PC-3 (cell line): ENCODE results near the gene A3GALT2. TPM values are rescaled to one million over a fixed set of nuclear protein-coding genes. Genes with fewer than 3 reads are reported as not detected.

Source experiments
- ATAC-seq: fragments of 200-7000 bp; cut with Tn5 transposase; 2 replicates; pipeline ENCODE4 v1.9.1; 2020; ENCODE audit warnings: mild to moderate bottlenecking, moderate library complexity
- BruUV-seq: library from RNA; stranded (reverse); fragments of 400-500 nt; replicated peaks from 2 replicates; lab custom pipeline; 2021; lab: Mats Ljungman, UMichigan
- CTCF ChIA-PET: fragments of 300-600 bp; sonication (Branson Sonifier 250); formaldehyde crosslinking; loops from one replicate; lab custom pipeline; 2022; ENCODE audit warnings: antibody characterized with exemption; lab: Charles Lee
- POLR2A ChIA-PET: fragments of 300-600 bp; sonication (Branson Sonifier 250); formaldehyde crosslinking; loops from one replicate; lab custom pipeline; 2022; ENCODE audit warnings: antibody characterized with exemption; ENCODE audit not compliant: unreplicated experiment; lab: Charles Lee
- DNase-seq: peaks from one replicate; pipeline ENCODE4 v3.0.0-alpha.2; 2015
- H2AFZ ChIP-seq: fragments of 300-600 bp; sonication (generic); 2 replicates; pipeline ENCODE4 v1.6.0; 2016; ENCODE audit warnings: antibody characterized with exemption, low read length
- H3F3A ChIP-seq: fragments of 300-600 bp; sonication (generic); one replicate; pipeline ENCODE4 v1.6.0; 2017; ENCODE audit warnings: antibody characterized with exemption, low read length, control low read depth, mild to moderate bottlenecking; ENCODE audit not compliant: unreplicated experiment
- H3K27ac ChIP-seq: fragments of 300-600 bp; sonication (generic); 2 replicates; pipeline ENCODE4 v1.5.1; 2016; ENCODE audit warnings: mild to moderate bottlenecking, low read length
- H3K27me3 ChIP-seq: fragments of 300-600 bp; sonication (generic); 2 replicates; pipeline ENCODE4 v1.6.1; 2016; ENCODE audit warnings: low read length, mixed read lengths
- H3K36me3 ChIP-seq: fragments of 300-600 bp; sonication (generic); 2 replicates; pipeline ENCODE4 v1.6.1; 2016; ENCODE audit warnings: low read depth, mixed run types, low read length, mixed read lengths
- H3K4me1 ChIP-seq: fragments of 300-600 bp; sonication (generic); 2 replicates; pipeline ENCODE4 v1.5.1; 2016; ENCODE audit warnings: low read length; ENCODE audit not compliant: insufficient read depth
- H3K4me2 ChIP-seq: fragments of 300-600 bp; sonication (generic); 2 replicates; pipeline ENCODE4 v1.6.0; 2016; ENCODE audit warnings: low read length
- H3K4me3 ChIP-seq: fragments of 300-600 bp; sonication (generic); 2 replicates; pipeline ENCODE4 v1.5.1; 2016; ENCODE audit warnings: mild to moderate bottlenecking, low read length, mixed read lengths
- H3K79me2 ChIP-seq: fragments of 300-600 bp; sonication (generic); 2 replicates; pipeline ENCODE4 v1.6.1; 2017; ENCODE audit warnings: low read length, mixed read lengths
- H3K9ac ChIP-seq: fragments of 300-600 bp; sonication (generic); 2 replicates; pipeline ENCODE4 v1.6.0; 2016; ENCODE audit warnings: mild to moderate bottlenecking, low read length
- H3K9me2 ChIP-seq: fragments of 300-600 bp; sonication (generic); replicated peaks from 2 replicates; pipeline ENCODE4 v1.6.1; 2016; ENCODE audit warnings: mixed run types, low read length, mixed read lengths
- H3K9me3 ChIP-seq: fragments of 300-600 bp; sonication (generic); 2 replicates; pipeline ENCODE4 v1.6.1; 2016; ENCODE audit warnings: low read length, mixed read lengths
- H4K20me1 ChIP-seq: fragments of 300-600 bp; sonication (generic); 2 replicates; pipeline ENCODE4 v1.6.1; 2016; ENCODE audit warnings: low read length, mixed read lengths
- EZH2 ChIP-seq: fragments of 300-600 bp; sonication (generic); IDR thresholded peaks from one replicate; pipeline ENCODE4 v1.6.1; 2017; ENCODE audit warnings: antibody characterized with exemption, mild to moderate bottlenecking, low read length; ENCODE audit not compliant: unreplicated experiment
- EZH2phosphoT487 ChIP-seq: fragments of 300-600 bp; sonication (generic); IDR thresholded peaks from 2 replicates; pipeline ENCODE4 v1.6.1; 2018; ENCODE audit warnings: mild to moderate bottlenecking, antibody characterized with exemption, low read length, borderline replicate concordance
- intact Hi-C: fragments of 100-400 bp; cut with micrococcal nuclease; formaldehyde crosslinking; loops from 2 replicates; pipeline ENCODE4 v1.9.0; 2023
- total RNA-seq: library from RNA; depleted of rRNA; stranded (reverse); fragments of >200 nt; gene quantifications from 2 replicates; pipeline ENCODE4 v1.2.3, GENCODE V29; 2014
- TF ChIP-seq, protein P1 (sequence below): fragments of 300-600 bp; sonication (generic); conservative IDR thresholded peaks from 2 replicates; pipeline ENCODE4 v1.5.1; 2017; ENCODE audit warnings: antibody characterized with exemption, low read depth, mild to moderate bottlenecking, low read length

Gene A3GALT2
- total RNA-seq, 1 experiment from 2014 or later, result not detected

DNA sequence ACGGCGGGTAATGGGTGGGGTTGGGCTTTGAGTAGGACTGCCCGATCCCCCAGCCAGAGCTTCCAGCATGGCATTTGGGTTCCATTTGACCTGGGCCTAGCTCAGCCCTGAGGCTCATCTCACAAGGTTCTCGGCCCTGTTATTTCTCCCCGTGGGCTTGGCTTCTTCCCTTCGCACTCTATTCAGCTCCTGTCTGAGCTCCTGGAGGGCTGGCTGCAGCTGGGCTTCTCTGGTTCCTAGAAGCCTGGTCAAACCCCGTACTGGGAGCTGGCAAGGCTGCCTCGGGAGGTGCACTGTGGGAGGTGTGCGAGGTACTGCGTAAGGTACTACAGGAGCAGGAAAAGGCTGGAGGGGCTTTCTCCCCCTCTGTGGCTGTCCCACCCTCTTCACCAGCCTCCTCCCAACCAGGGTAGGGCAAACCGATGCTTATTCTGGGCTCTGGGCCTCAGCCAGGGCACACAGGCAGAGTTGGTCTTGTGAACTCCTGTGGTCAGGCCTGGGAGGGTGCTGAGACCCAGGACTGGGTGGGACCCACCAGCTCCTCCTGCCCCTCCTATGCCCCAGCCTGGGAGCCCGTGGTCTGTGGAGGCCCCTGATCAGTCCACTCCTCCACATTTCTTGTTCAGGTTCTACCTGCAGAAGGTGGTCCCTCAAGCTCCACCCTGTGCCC, 814 bp downstream of the A3GALT2 start:
- Histone ChIP-seq H3F3A (no peaks in the 10 kb centered on the region), H3K36me3 (peaks cover 25% of the 10 kb centered on the region), H3K4me2 (no peak overlapping the region), H3K27me3 (no peaks in the 10 kb centered on the region), H3K9me2 (no peaks in the 10 kb centered on the region), H4K20me1 (no peaks in the 10 kb centered on the region), H3K27ac (no peak overlapping the region), H3K9me3 (no peaks in the 10 kb centered on the region), H3K4me3 (no peak overlapping the region), H3K4me1 (peaks cover 10% of the 10 kb centered on the region), H2AFZ (no peak overlapping the region), H3K79me2 (no peaks in the 10 kb centered on the region), H3K9ac (no peak overlapping the region)
- BruUV-seq, result no TSS peak
- ATAC-seq, result peak; percentile 9
- DNase-seq, result no peak
- CTCF ChIA-PET, result no interaction called here
- intact Hi-C loops, result no loop called here
- TF ChIP-seq EZH2phosphoT487 (no peak), EZH2 (no peak)
- TF ChIP-seq, protein P1, sequence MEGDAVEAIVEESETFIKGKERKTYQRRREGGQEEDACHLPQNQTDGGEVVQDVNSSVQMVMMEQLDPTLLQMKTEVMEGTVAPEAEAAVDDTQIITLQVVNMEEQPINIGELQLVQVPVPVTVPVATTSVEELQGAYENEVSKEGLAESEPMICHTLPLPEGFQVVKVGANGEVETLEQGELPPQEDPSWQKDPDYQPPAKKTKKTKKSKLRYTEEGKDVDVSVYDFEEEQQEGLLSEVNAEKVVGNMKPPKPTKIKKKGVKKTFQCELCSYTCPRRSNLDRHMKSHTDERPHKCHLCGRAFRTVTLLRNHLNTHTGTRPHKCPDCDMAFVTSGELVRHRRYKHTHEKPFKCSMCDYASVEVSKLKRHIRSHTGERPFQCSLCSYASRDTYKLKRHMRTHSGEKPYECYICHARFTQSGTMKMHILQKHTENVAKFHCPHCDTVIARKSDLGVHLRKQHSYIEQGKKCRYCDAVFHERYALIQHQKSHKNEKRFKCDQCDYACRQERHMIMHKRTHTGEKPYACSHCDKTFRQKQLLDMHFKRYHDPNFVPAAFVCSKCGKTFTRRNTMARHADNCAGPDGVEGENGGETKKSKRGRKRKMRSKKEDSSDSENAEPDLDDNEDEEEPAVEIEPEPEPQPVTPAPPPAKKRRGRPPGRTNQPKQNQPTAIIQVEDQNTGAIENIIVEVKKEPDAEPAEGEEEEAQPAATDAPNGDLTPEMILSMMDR, result no peak
- POLR2A ChIA-PET, result interaction anchor here (0.6 to 0.7 kb wide), 2 partner anchors 22 to 1119 kb away, joined by 3 to 5 read pairs; no protein-coding TSS in a partner anchor

DNA sequence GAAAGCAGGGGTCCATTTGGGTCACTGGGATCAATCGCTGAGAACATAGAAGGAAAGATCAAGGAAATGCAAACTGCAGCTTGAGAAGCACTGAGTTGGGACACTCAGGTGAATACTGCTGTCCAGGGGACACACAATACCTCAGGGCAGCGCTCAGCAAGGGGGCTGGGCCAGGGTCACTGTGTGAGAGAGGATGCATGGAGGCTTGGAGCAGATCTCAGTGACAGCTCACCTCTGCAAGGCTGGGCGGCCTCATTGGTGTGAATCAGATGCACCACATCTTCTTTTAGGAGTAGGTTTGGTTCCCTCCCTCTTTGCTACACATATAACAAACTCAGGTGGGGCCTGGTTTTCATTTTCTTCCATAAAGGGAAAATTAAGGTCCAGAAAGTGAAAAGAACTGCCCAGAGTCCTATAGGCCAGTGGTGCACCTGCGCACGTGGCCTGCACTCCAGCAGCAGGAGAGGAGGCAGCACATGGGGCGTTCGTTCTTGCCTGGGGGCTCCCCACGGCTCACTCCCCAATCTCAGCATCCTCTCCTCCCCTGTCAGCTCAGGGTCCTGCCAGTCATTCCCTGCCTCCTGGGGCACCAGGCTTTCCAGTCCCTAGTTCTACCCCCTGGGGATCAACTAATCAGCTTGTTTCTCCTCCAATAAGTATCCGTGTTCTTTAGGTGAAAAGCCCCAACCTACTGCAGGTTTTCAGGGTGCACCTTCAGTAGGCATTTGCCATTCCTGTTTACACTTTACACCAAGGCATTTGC, 1.5 kb downstream of the A3GALT2 start:
- Histone ChIP-seq H3K9me2 (no peaks in the 10 kb centered on the region), H3K79me2 (no peaks in the 10 kb centered on the region), H2AFZ (no peak overlapping the region), H3K27ac (no peak overlapping the region), H3K4me3 (no peak overlapping the region), H3K4me2 (no peak overlapping the region), H3K36me3 (peaks cover 18% of the 10 kb centered on the region), H3K9ac (no peak overlapping the region), H3K27me3 (no peaks in the 10 kb centered on the region), H4K20me1 (no peaks in the 10 kb centered on the region), H3K4me1 (peaks cover 10% of the 10 kb centered on the region), H3K9me3 (no peaks in the 10 kb centered on the region), H3F3A (no peaks in the 10 kb centered on the region)
- intact Hi-C loops, result no loop called here
- DNase-seq, result no peak
- ATAC-seq, result no peak
- POLR2A ChIA-PET, result interaction anchor here (0.6 to 0.7 kb wide), 2 partner anchors 23 to 1119 kb away, joined by 3 to 5 read pairs; no protein-coding TSS in a partner anchor
- CTCF ChIA-PET, result no interaction called here
- BruUV-seq, result no TSS peak
- TF ChIP-seq EZH2, result no peak
- TF ChIP-seq EZH2phosphoT487, result no peak
- TF ChIP-seq, protein P1, result no peak
